ENCODE data around the gene KRTAP4-4. TPM values are rescaled to one million over a fixed set of nuclear protein-coding genes. Genes with fewer than 3 reads are reported as not detected.
"Not testable (repeated sequence)": the region's sequence is repeated elsewhere in the genome, so short reads cannot be mapped to it uniquely, and the experiment has no call there.

Gene KRTAP4-4
- total RNA-seq, 1 donor from 2014 or later: not detected

DNA sequence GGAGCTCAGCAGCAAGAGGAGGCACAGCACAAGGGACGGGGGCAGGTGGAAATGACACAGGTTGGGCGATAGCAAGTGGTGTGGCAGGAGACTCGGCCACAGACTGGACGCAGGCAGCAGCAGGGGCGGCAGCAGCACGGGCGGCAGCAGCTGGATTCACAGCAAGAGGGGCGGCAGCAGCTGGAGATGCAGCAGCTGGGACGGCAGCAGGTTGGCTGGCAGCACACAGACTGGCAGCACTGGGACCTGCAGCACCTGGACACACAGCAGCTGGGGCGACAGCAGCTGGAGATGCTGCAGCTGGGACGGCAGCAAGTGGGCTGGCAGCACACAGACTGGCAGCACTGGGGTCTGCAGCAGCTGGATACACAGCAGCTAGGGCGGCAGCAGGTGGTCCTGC, 20.7 kb downstream of the KRTAP4-4 start:
- H3K36me3 Mint-ChIP-seq (ENCODE audit: low read depth); H3K27ac Mint-ChIP-seq; DNase-seq; H3K4me3 Mint-ChIP-seq; intact Hi-C loops (cut with micrococcal nuclease); H3K4me1 Mint-ChIP-seq; H3K27me3 Mint-ChIP-seq: not testable (repeated sequence)
- H3K9me3 Mint-ChIP-seq: peaks cover 27% of the 10 kb centered on the region

DNA sequence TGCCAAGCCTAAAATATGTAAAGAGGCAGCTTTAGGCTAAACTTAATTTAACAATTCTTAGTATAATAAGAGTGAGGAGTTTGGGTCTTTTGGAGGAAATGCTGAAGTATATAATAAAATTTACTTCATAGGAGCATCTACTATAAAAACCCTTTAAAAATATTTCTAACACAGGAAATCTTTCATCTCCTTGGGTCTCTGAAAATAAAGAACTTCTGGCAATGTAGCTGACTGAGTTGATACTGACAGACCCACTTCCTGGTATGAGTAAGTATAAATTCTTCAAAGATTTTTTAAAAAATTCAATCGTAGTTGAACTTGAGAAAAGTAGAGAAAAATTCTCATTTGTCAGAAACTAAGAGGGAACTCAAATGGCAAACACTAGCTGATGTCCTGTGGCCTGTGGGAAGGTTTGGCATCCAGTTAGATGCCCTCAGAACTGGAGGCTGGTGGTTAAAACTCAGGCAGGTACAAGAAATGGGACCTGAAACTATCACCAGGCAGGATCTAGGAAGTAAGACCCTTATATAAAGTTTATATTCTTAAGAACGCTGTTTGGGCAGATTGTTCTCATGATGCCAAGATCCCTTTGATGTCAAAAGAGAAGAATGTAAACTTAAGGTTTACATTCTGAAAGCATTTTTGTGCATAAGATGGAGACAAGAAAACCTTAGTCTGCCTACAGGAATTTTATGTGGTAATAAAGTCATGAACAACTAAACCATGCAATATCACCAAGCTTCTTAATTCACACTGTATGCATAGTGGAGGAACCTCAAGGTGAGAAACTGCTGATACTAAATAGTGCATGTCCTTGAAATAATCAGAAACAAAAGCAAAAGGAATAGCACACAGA, 26.4 kb downstream of the KRTAP4-4 start:
- Mint-ChIP-seq H3K36me3 (ENCODE audit: low read depth) (no peaks in the 10 kb centered on the region), H3K4me1 (no peaks in the 10 kb centered on the region), H3K9me3 (peaks cover 7% of the 10 kb centered on the region), H3K4me3 (no peak overlapping the region), H3K27me3 (peaks cover 3% of the 10 kb centered on the region), H3K27ac (no peak overlapping the region)
- intact Hi-C loops (cut with micrococcal nuclease): no loop called here
- no peak for DNase-seq

DNA sequence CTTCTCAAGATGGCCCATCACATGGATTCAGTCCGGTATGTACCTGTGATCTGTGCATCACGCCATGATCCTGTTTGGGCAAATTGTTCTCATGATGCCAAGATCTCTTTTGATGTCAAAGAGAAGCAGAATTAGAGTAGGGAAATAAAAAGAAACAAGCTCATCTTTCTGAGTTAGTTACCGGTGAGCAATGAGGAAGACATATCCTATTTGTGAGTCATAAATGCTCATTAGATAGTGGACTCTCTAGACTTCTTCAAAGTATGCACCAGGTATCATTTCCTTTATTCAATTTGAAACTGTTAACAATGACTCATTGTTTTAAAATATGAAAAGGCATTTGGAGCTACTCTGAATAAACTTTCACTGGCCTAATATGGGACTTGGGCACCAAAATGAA, 28.6 kb downstream of the KRTAP4-4 start:
- Mint-ChIP-seq H3K36me3 (ENCODE audit: low read depth) (no peaks in the 10 kb centered on the region), H3K27me3 (no peaks in the 10 kb centered on the region), H3K4me1 (no peaks in the 10 kb centered on the region), H3K4me3 (no peak overlapping the region), H3K9me3 (no peaks in the 10 kb centered on the region), H3K27ac (no peak overlapping the region)
- intact Hi-C loops (cut with micrococcal nuclease): no loop called here
- no peak for DNase-seq

DNA sequence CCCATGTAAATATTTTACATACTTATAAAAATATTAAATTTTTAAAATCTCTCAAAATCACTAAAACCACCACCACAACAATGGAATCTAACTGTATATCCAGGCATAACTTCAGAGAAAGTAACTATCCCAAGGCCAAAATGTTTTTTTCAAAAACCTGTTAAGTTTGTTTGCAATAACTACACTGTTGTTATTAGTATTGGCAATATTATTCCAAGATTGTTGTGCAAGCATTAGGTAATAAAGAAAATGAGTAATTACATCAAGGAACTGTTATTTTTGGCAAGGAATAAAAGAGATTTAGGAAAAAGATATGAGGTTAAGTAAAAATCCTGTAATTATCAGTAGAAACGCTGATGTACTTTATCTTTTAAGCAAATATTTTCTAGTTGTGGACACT, 33.2 kb downstream of the KRTAP4-4 start:
- no peaks in the 10 kb centered on the region for H3K9me3 Mint-ChIP-seq
- H3K27me3 Mint-ChIP-seq: peaks cover 4% of the 10 kb centered on the region
- no peak overlapping the region for H3K27ac Mint-ChIP-seq
- no peak for DNase-seq
- intact Hi-C loops (cut with micrococcal nuclease): no loop called here
- no peak overlapping the region for H3K4me3 Mint-ChIP-seq
- no peaks in the 10 kb centered on the region for H3K36me3 Mint-ChIP-seq (ENCODE audit: low read depth)
- H3K4me1 Mint-ChIP-seq: no peaks in the 10 kb centered on the region

DNA sequence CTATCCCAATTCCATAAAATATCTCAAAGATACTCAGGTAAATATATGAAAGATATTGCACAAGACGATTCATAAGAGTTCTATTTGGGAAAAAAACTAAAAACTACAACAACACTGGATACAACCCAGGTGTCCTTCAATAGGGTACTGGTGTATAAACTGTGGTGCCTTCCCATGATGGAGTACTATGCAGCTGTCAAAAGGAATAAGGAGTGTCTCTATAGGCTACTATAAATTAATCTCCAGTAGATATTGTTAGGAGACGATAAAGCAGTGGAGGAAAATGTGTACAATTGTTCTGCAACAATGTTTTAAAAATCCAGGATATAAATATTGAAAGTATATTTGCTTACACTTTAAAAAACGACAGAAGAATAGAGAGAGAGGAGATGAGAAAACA, 34.1 kb downstream of the KRTAP4-4 start:
- H3K4me3 Mint-ChIP-seq: no peak overlapping the region
- H3K36me3 Mint-ChIP-seq (ENCODE audit: low read depth): no peaks in the 10 kb centered on the region
- H3K9me3 Mint-ChIP-seq: no peaks in the 10 kb centered on the region
- DNase-seq: no peak
- H3K27ac Mint-ChIP-seq: no peak overlapping the region
- H3K27me3 Mint-ChIP-seq: peaks cover 4% of the 10 kb centered on the region
- H3K4me1 Mint-ChIP-seq: no peaks in the 10 kb centered on the region
- intact Hi-C loops (cut with micrococcal nuclease): no loop called here

DNA sequence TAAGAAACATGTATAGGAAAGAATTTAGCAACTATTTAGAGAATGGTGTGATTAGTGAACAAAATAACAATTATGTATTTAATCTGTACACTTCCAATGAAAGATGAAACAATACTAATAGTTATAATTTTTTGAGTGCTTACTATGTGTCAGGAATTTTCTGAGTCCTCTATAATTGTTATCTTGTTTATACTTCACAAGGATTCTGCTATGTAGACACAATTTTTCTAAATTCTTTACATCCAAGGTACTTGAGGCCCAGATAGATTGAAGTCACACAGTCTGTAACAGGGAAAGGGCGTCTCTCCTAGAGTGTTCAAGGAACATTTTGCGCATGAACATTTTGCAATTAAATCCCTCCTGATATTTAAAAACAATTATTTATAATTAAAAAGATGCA, 35.5 kb downstream of the KRTAP4-4 start:
- Mint-ChIP-seq H3K4me3 (no peak overlapping the region), H3K27ac (no peak overlapping the region), H3K27me3 (peaks cover 4% of the 10 kb centered on the region), H3K9me3 (peaks cover 4% of the 10 kb centered on the region), H3K36me3 (ENCODE audit: low read depth) (no peaks in the 10 kb centered on the region), H3K4me1 (peaks cover 3% of the 10 kb centered on the region)
- intact Hi-C loops (cut with micrococcal nuclease): no loop called here
- DNase-seq: no peak

DNA sequence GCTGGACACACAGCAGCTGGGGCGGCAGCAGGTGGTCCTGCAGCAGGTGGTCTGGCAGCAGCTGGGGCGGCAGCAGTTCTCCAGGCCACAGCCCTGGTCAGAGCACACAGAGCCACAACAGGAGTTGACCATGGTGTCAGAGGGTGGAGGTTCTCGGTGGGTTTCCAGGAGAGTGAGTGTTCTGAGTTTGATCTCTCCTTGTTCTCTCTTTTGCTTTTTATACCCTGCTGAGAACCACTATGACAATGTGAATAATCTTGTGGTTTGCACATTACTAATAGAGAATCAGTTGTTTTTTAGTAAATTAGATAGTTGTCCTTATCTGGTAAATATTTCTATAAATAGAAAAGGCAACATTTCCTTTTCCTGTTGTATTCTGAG, 36.6 kb downstream of the KRTAP4-4 start, which contains the start of gene KRTAP4-12:
TSS of gene KRTAP4-12 (minus strand) at position 192 of the 381 bp plus-strand sequence. CDS start at position 132, 60 bp downstream.
- H3K27me3 Mint-ChIP-seq; H3K9me3 Mint-ChIP-seq; H3K27ac Mint-ChIP-seq; H3K4me1 Mint-ChIP-seq; DNase-seq; intact Hi-C loops (cut with micrococcal nuclease); H3K4me3 Mint-ChIP-seq; H3K36me3 Mint-ChIP-seq (ENCODE audit: low read depth): not testable (repeated sequence)

DNA sequence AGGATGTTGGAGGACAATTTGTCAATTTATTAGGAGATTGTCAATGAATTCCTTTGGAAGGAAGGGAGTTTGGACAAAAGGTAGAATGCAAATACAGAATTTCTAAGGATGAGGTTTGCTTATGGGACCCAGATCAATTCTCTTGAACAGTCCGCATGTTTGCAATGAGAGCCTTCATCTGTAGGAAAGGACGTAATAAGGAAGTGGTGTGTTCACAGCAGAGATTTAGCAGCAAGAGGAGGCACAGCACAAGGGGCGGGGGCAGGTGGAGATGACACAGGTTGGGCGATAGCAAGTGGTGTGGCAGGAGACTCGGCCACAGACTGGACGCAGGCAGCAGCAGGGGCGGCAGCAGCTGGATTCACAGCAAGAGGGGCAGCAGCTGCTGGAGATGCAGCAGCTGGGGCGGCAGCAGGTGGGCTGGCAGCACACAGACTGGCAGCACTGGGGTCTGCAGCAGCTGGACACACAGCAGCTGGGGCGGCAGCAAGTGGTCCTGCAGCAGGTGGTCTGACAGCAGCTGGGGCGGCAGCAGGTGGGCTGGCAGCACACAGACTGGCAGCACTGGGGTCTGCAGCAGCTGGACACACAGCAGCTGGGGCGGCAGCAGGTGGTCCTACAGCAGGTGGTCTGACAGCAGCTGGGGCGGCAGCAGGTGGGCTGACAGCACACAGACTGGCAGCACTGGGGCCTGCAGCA, 37.1 kb downstream of the KRTAP4-4 start:
- H3K27me3 Mint-ChIP-seq; H3K36me3 Mint-ChIP-seq (ENCODE audit: low read depth); DNase-seq; intact Hi-C loops (cut with micrococcal nuclease); H3K4me1 Mint-ChIP-seq; H3K27ac Mint-ChIP-seq; H3K9me3 Mint-ChIP-seq; H3K4me3 Mint-ChIP-seq: not testable (repeated sequence)

DNA sequence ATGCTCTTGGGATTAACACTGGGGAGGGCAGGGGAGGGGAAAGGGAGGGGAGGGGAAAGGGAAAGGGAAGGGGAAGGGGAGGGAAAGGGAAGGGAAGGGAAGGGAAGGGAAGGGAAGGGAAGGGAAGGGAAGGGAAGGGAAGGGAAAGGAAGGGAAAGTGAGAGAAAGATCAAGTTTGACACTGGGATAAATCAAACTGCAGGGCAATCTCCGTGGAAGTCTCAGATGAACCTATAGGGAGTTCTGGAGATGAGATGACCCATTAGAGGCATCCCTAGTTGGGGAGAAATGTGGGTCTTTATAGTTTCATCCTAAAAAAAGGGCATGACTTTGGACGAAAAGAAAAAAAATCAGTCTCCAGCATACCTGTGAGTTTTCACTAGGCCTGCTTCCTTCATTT, 38.8 kb downstream of the KRTAP4-4 start:
- peaks cover 4% of the 10 kb centered on the region for H3K27me3 Mint-ChIP-seq
- no peaks in the 10 kb centered on the region for H3K36me3 Mint-ChIP-seq (ENCODE audit: low read depth)
- no peak overlapping the region for H3K4me3 Mint-ChIP-seq
- H3K4me1 Mint-ChIP-seq: peaks cover 3% of the 10 kb centered on the region
- intact Hi-C loops (cut with micrococcal nuclease): no loop called here
- DNase-seq: no peak
- peaks cover 4% of the 10 kb centered on the region for H3K9me3 Mint-ChIP-seq
- no peak overlapping the region for H3K27ac Mint-ChIP-seq

DNA sequence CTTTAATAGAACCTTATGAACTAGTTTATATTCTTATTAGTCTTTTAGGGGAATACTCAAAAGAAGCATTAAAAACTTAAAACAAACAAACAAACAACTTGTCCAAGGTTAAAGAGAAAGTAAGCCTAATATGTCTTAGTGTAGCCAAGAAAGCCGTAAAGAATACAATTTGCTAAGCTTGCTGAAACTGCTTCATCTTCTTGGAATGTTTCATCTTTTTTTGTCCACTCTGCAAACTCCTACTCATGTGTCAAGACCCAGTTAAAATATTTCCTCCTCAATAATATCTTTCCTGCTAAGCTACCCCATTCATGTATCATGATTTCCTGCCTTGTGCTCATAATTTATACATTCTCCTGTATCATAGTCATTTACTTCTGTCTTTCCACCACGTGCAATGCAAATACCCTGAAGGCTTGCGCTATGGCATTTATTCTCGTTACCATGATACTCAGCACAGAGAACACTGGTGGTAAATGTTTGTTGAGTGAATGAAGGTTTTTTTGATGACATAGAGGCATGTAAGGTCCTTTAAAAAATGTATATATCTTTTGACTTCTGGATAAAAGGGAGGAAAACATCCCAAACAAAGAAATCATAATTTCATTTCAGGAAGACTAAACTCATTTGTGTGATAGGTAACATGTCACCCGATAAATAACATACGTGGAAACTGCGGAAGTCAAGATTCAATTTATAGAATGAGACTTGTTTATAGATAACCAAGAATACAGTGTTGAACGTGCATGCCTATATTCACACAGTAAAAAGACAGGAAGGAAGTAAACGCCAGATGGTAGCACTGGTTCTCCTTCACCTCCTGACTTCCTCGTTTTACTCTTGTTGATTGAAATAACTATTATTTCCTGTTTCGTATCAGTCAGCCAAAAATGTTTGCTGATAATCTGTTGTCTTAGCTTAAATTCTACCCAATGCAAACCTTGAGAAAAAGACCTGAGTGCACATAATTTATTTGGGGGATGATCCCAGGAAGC, 40.6 kb downstream of the KRTAP4-4 start:
- H3K4me3 Mint-ChIP-seq; H3K4me1 Mint-ChIP-seq; H3K9me3 Mint-ChIP-seq; H3K36me3 Mint-ChIP-seq (ENCODE audit: low read depth); DNase-seq; intact Hi-C loops (cut with micrococcal nuclease); H3K27ac Mint-ChIP-seq; H3K27me3 Mint-ChIP-seq: not testable (repeated sequence)

DNA sequence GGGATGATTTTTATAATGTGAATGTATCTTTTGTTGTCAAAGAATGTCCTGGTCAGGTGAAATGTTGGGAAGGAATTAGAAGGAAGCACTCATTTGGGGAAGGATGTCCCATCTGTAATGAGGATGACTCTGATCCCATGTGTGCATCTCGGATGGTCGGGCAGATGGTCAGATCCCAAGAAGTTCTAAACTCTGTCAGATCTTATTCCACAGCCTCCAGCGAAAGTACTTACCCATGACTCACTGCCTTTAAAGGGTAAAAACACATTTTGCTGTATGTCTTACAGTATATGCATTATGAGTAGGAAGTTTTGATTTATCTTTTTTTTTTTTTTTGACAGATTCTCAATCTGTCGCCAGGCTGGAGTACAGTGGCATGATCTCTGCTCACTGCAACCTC, 41.8 kb downstream of the KRTAP4-4 start:
- no peak overlapping the region for H3K4me3 Mint-ChIP-seq
- H3K36me3 Mint-ChIP-seq (ENCODE audit: low read depth): no peaks in the 10 kb centered on the region
- DNase-seq: no peak
- H3K27me3 Mint-ChIP-seq: peaks cover 7% of the 10 kb centered on the region
- intact Hi-C loops (cut with micrococcal nuclease): no loop called here
- H3K9me3 Mint-ChIP-seq: peaks cover 4% of the 10 kb centered on the region
- peaks cover 3% of the 10 kb centered on the region for H3K4me1 Mint-ChIP-seq
- H3K27ac Mint-ChIP-seq: no peak overlapping the region

DNA sequence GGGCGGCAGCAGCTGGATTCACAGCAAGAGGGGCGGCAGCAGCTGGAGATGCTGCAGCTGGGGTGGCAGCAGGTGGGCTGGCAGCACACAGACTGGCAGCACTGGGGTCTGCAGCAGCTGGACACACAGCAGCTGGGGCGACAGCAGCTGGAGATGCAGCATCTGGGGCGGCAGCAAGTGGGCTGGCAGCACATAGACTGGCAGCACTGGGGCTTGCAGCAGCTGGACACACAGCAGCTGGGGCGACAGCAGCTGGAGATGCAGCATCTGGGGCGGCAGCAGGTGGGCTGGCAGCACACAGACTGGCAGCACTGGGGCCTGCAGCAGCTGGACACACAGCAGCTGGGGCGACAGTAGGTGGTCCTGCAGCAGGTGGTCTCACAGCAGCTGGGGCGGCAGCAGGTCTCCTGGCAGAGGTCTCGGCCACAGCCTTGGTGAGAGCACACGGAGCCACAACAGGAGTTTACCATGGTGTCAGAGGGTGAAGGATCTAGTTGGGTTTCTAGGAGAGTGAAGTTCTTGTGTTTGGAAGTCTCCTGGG, 42.6 kb downstream of the KRTAP4-4 start, which contains the start of gene KRTAP4-11:
TSS of gene KRTAP4-11 (minus strand) at position 528 of the 541 bp plus-strand sequence. CDS start at position 470, 58 bp downstream.
- not testable (repeated sequence) for H3K27me3 Mint-ChIP-seq, H3K9me3 Mint-ChIP-seq, H3K27ac Mint-ChIP-seq

DNA sequence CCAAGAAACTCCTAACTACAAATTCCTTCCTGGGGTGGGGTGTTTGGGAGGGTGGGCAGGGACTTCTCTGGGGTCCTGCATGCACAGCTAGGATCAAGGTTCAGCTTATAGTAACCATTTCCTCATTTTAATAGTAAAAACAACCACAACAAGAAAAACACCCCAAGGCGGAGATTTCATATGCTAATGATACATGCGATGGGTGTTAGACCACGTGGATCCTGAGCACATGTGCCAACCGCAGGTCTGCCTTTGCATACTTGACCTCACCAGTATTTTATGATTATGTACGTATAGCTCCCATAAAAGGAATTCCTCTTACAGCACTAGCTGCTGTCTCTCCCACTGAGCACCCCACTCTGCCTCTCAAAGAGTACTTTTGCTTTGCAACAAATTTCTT, 44.3 kb downstream of the KRTAP4-4 start:
- Mint-ChIP-seq H3K36me3 (ENCODE audit: low read depth) (no peaks in the 10 kb centered on the region), H3K27ac (no peak overlapping the region), H3K27me3 (peaks cover 3% of the 10 kb centered on the region), H3K4me1 (peaks cover 3% of the 10 kb centered on the region), H3K9me3 (peaks cover 4% of the 10 kb centered on the region), H3K4me3 (no peak overlapping the region)
- no peak for DNase-seq
- intact Hi-C loops (cut with micrococcal nuclease): no loop called here

More for the DNA sequence above, 42.6 kb downstream of the KRTAP4-4 start, which contains the start of gene KRTAP4-11:
- H3K36me3 Mint-ChIP-seq (ENCODE audit: low read depth); intact Hi-C loops (cut with micrococcal nuclease); H3K4me1 Mint-ChIP-seq; H3K4me3 Mint-ChIP-seq; DNase-seq: not testable (repeated sequence)

Measured in activated CD4-positive, alpha-beta T cell treated with anti-CD3 and anti-CD28 coated beads, Interleukin-2, amount 10 ng/mL, durations not matched to agents 24 days and 14 days (primary cell).